ENCODE data around the gene ZNF146.

The ZNF146 gene

DNA sequence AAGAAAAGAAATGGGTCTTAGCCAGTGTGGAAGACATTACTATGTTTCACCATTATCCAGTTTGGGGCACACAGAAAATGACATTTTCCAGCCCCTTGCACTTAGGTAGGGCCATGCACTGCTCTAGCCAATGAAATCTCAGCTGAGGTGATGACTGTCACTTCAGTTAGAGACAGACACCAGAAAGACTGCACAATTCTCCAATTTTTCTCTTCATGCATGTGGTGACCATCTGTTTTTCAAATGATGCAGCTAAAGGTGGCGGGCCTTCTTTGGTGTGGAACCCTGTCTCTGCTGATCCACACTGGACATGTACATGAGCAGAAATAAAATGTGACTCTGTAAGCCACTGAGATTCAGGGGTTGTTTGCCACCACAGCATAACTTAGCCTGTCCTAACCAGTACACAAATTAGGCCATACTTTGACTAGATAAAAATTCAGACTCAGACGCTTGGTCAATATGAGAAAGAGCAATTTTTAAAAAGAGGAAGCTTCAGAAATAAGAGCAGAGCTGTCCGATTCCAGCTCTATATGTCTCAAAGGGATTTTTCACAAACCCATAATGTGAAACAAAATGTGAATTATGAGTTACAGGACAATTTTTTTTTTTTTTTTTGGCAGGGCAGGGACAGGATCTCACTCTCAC, 7.2 kb upstream of the ZNF146 start:
- TF ChIP-seq FOXP2 (optimal IDR thresholded peaks at IDR 0.05; ENCODE audit: borderline replicate concordance, extremely low read depth, extremely low read length, insufficient read depth) (no peak), SIN3A (IDR thresholded peaks at IDR 0.05; ENCODE audit: borderline replicate concordance, insufficient read depth, low read length) (no peak), TAF1 (IDR thresholded peaks at IDR 0.05; ENCODE audit: borderline replicate concordance, insufficient read depth, low read length) (no peak), POLR2AphosphoS5 (IDR thresholded peaks at IDR 0.05; ENCODE audit: low read depth, low read length) (no peak)
- TF ChIP-seq, protein P1, sequence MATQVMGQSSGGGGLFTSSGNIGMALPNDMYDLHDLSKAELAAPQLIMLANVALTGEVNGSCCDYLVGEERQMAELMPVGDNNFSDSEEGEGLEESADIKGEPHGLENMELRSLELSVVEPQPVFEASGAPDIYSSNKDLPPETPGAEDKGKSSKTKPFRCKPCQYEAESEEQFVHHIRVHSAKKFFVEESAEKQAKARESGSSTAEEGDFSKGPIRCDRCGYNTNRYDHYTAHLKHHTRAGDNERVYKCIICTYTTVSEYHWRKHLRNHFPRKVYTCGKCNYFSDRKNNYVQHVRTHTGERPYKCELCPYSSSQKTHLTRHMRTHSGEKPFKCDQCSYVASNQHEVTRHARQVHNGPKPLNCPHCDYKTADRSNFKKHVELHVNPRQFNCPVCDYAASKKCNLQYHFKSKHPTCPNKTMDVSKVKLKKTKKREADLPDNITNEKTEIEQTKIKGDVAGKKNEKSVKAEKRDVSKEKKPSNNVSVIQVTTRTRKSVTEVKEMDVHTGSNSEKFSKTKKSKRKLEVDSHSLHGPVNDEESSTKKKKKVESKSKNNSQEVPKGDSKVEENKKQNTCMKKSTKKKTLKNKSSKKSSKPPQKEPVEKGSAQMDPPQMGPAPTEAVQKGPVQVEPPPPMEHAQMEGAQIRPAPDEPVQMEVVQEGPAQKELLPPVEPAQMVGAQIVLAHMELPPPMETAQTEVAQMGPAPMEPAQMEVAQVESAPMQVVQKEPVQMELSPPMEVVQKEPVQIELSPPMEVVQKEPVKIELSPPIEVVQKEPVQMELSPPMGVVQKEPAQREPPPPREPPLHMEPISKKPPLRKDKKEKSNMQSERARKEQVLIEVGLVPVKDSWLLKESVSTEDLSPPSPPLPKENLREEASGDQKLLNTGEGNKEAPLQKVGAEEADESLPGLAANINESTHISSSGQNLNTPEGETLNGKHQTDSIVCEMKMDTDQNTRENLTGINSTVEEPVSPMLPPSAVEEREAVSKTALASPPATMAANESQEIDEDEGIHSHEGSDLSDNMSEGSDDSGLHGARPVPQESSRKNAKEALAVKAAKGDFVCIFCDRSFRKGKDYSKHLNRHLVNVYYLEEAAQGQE (IDR thresholded peaks at IDR 0.05; ENCODE audit: insufficient read depth in 1 of 2, low read depth in 2 of 2, low read length in 2 of 2): no peak

DNA sequence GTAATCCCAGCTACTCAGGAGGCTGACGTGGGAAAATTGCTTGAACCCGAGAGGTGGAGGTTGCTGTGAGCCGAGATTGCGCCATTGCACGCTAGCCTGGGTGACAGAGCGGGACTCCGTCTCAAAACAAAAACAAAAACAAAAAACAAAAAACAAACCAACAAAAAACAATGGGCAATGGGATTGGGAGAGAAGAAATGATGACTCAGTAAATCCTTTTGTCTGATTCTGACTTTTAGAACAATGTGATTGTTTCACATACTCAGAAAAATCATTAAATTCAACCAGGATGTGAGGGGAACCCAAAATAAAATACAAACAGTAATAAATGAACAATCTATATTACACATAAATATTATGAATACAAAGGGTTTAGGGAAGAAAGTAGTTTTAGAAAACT, 5.5 kb upstream of the ZNF146 start:
- no peak for TF ChIP-seq TAF1 (IDR thresholded peaks at IDR 0.05; ENCODE audit: borderline replicate concordance, insufficient read depth, low read length)

DNA sequence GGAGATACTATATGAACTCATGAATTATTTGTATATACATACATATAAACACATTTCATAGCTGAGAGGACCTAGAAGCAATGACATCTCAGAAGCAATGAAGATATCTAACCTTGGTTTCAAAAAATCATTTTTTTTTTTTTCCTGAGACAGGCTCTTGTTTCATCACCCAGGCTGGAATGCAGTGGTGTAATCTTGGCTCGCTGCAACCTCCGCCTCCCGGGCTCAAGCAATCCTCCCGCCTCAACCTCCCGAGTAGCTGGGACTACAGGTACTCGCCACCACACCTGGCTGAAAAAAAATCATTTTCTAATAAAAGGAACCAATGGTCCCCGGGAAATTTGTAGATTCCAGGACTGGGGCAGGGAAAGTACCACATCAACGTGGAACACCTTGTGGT, 4.4 kb upstream of the ZNF146 start:
- TF ChIP-seq, protein P1 (IDR thresholded peaks at IDR 0.05; ENCODE audit: insufficient read depth in 1 of 2, low read depth in 2 of 2, low read length in 2 of 2): no peak
- TF ChIP-seq FOXP2 (optimal IDR thresholded peaks at IDR 0.05; ENCODE audit: borderline replicate concordance, extremely low read depth, extremely low read length, insufficient read depth) (no peak), SIN3A (IDR thresholded peaks at IDR 0.05; ENCODE audit: borderline replicate concordance, insufficient read depth, low read length) (no peak), POLR2AphosphoS5 (IDR thresholded peaks at IDR 0.05; ENCODE audit: low read depth, low read length) (no peak), TAF1 (IDR thresholded peaks at IDR 0.05; ENCODE audit: borderline replicate concordance, insufficient read depth, low read length) (no peak)

DNA sequence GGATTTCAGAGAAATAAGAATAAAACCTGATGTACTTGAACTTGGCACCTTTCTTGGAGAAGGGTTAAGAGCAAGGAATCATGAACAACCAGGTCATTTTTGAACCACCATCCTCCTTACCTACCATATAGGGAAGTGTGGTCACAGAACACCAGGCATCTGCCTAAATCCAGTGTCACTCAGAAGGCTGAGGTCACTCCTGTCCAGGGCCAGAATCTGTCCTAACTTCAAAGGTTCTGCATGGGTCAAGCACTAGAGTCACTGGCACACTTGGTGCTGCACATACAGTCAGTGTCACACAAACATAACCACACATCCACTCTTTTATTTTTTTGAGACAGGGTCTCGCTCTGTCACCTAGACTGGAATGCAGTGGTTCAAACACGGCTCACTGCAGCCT, 2.0 kb upstream of the ZNF146 start:
- TF ChIP-seq FOXP2 (optimal IDR thresholded peaks at IDR 0.05; ENCODE audit: borderline replicate concordance, extremely low read depth, extremely low read length, insufficient read depth) (no peak), TAF1 (IDR thresholded peaks at IDR 0.05; ENCODE audit: borderline replicate concordance, insufficient read depth, low read length) (no peak), POLR2AphosphoS5 (IDR thresholded peaks at IDR 0.05; ENCODE audit: low read depth, low read length) (no peak), SIN3A (IDR thresholded peaks at IDR 0.05; ENCODE audit: borderline replicate concordance, insufficient read depth, low read length) (no peak)
- TF ChIP-seq, protein P1 (IDR thresholded peaks at IDR 0.05; ENCODE audit: insufficient read depth in 1 of 2, low read depth in 2 of 2, low read length in 2 of 2): no peak

DNA sequence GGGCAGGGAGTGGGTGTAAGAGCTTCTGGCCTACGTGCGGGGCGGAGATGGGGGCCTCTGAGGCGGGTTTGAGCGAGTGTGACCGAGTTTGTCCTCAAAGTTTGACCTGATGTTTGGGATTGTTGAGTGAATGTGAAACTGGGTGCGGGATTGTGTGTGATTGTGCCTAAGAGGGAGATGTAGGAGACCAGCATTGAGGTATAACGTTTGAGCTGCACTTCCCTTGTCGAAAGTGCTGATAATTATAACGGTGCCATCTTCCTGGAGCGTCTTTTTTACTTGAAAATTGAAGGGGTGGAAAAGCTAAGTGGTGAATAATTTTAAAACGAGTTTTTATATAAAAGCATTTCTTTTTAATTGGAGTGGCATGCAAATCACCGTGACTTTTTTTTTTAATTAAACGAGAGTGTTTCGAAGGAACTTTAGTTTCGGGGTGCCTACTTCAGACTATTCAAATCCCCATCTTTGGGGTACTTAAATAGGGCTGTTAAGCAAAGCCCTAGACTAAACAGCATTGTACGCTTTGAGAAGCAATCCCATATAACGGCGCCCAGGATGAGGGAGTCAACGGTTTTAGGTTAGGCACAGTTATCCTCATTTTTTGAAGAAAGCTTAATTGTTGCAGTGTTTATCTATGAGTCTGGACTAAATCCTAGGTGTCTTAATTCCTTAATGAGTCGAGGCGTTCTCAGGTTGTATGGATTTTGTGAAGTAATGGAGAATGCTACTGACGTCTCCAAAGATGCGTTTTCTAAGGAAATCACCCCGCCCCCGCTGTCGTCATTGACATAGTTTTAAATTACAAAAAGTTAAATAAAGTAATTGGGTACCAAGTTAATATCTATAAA, 594 bp downstream of the ZNF146 start:
- TF ChIP-seq POLR2AphosphoS5 (IDR thresholded peaks at IDR 0.05; ENCODE audit: low read depth, low read length): no peak
- no peak for TF ChIP-seq SIN3A (IDR thresholded peaks at IDR 0.05; ENCODE audit: borderline replicate concordance, insufficient read depth, low read length)
- no peak for TF ChIP-seq FOXP2 (optimal IDR thresholded peaks at IDR 0.05; ENCODE audit: borderline replicate concordance, extremely low read depth, extremely low read length, insufficient read depth)

DNA sequence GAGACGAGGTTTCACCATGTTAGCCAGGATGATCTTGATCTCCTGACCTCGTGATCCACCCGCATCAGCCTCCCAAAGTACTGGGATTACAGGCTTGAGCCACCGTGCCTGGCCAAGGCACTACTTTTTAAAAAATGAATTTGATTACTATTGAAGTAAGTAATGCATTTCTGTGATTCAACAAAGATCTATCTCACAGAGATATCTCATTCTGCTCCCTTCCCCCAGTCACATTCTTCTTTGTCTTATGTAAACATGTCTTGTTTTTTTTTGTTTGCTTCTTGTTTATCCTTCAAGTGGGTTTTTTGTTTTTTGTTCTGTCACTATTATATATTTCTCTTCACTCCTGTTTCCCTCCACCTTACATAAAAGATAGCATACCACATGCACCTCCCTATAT, 6.6 kb downstream of the ZNF146 start:
- TF ChIP-seq, protein P1 (IDR thresholded peaks at IDR 0.05; ENCODE audit: insufficient read depth in 1 of 2, low read depth in 2 of 2, low read length in 2 of 2): no peak
- TF ChIP-seq FOXP2 (optimal IDR thresholded peaks at IDR 0.05; ENCODE audit: borderline replicate concordance, extremely low read depth, extremely low read length, insufficient read depth): no peak
- TF ChIP-seq POLR2AphosphoS5 (IDR thresholded peaks at IDR 0.05; ENCODE audit: low read depth, low read length): no peak
